ENCODE results near the gene LCN15.

LCN15 gene

GRCh38 chr9:136753371-136754058 lies 10.8 kb downstream of the LCN15 start:
- no peak for DNase-seq (ENCODE audit: low read depth)
- no peak for TF ChIP-seq CTCF (IDR thresholded peaks at IDR 0.05; ENCODE audit: insufficient read depth, low read depth, low read length, missing control alignments)
- no peak overlapping the region for H3K4me3 ChIP-seq (ENCODE audit: low read depth, low read length)

GRCh38 chr9:136751814-136752213 lies 12.5 kb downstream of the LCN15 start:
- H3K4me3 ChIP-seq (ENCODE audit: low read depth, low read length), result no peak overlapping the region
- no peak for TF ChIP-seq CTCF (IDR thresholded peaks at IDR 0.05; ENCODE audit: insufficient read depth, low read depth, low read length, missing control alignments)
- no peak for DNase-seq (ENCODE audit: low read depth)

- no peak for DNase-seq (ENCODE audit: low read depth)
- TF ChIP-seq CTCF (IDR thresholded peaks at IDR 0.05; ENCODE audit: insufficient read depth, low read depth, low read length, missing control alignments), result no peak
- no peak overlapping the region for H3K4me3 ChIP-seq (ENCODE audit: low read depth, low read length)
Measured at GRCh38 chr9:136751244-136751643, 13.1 kb downstream of the LCN15 start.

GRCh38 chr9:136750526-136750925 lies 13.8 kb downstream of the LCN15 start:
- no peak for DNase-seq (ENCODE audit: low read depth)
- no peak for TF ChIP-seq CTCF (IDR thresholded peaks at IDR 0.05; ENCODE audit: insufficient read depth, low read depth, low read length, missing control alignments)

GRCh38 chr9:136748666-136749611 lies 15.4 kb downstream of the LCN15 start:
- DNase-seq (ENCODE audit: low read depth), result no peak
- no peak overlapping the region for H3K4me3 ChIP-seq (ENCODE audit: low read depth, low read length)
- TF ChIP-seq CTCF (IDR thresholded peaks at IDR 0.05; ENCODE audit: insufficient read depth, low read depth, low read length, missing control alignments), result no peak

More at GRCh38 chr9:136750526-136750925, 13.8 kb downstream of the LCN15 start:
- H3K4me3 ChIP-seq (ENCODE audit: low read depth, low read length), result no peak overlapping the region

GRCh38 chr9:136748201-136748600 lies 16.1 kb downstream of the LCN15 start, which contains the start of gene LCN6:
LCN6 (minus strand) TSS chr9:136748525; CDS start chr9:136748483, 42 bp downstream.
- no peak within 1 kb of the TSS for H3K4me3 ChIP-seq (ENCODE audit: low read depth, low read length)
- no peak for DNase-seq (ENCODE audit: low read depth)
- TF ChIP-seq CTCF (IDR thresholded peaks at IDR 0.05; ENCODE audit: insufficient read depth, low read depth, low read length, missing control alignments), result no peak
